Astrocyte of the hippocampus (primary cell): ENCODE data around the gene NR2E3.

Experiments used
- DNase-seq: peaks from one replicate; pipeline ENCODE4 v3.0.0; 2011; ENCODE audit warnings: low read depth, low spot score

Gene NR2E3

DNA sequence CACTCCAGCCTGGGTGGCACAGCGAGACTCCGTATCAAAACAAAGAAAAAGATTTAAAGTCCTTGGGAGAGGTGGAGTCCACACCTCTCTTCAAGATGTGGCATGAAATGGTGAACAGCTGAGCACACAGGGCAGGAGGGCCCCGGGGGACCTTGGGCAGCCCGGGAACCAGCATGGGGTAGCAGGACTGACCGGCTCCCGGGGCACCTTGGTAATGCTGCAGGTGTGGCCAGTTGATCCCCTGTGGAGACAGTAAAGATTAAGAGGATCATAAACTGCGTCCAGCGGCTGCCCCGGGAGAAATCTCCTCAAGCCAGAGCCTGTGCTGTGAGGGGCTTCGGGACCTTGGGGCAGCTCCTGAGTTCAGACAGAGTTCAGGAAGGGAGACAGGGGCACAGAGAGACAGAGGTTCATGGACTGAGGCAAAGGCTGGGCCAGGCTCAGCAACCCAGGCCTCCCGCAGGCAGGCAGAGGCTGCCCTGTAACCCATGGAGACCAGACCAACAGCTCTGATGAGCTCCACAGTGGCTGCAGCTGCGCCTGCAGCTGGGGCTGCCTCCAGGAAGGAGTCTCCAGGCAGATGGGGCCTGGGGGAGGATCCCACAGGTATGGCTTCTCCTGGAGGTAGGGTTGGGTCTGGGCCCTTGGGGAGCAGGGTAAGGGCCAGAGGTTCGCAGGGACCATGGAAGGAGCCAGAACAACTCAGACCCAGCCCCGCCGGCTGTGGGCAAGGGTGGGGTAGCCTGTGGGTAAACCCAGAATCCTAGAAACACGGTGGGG lies at the start of gene NR2E3:
Gene NR2E3, plus strand, starts transcription at position 299 of the 780 bp plus-strand sequence. Its CDS starts 190 bp downstream, at position 489.
- no peak for DNase-seq

- no peak for DNase-seq
These were observed 49.5 kb upstream of the NR2E3 start for GRCh38 chr15:71760852-71761251.

DNA sequence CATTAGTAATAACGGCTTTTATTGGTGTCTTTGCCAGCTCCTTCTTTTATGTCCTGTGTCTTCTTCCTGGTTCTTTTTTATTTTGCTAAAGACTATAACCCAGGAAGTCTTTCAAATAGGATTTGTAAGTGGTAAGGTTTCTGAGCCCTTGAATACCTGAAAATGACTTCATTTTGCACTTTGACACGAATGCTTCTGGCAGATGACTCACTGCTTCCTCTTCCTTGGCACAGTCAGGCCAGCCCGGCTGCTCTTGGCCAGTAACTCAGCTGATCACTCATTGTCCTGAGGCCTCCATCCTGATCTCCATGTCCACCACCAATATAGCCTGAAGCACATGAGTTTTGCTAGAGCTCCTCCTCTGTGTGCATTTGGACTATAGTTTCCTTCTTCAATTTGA lies 48.7 kb upstream of the NR2E3 start:
- peak; percentile 53 for DNase-seq

DNA sequence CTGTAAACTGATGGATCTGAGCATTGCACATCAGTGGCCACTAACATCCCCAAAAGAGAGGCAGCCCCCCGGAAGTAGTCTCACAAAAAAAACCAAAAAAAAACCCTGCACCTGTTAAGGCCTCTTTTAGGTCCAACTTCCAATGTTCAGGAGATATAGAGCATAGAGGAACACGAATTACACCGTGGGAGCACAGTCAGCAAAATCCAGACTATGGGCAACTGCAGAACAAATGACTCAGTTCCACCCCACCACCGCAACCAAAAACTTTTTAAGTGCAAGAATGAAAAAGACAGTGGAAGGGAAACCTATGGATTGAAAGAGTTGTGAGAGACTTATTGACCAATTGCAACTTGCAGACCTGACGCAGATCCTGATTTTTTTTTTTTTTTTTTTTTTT lies 42.2 kb upstream of the NR2E3 start:
- DNase-seq, result no peak

GRCh38 chr15:71773206-71773859 lies 37.0 kb upstream of the NR2E3 start:
- no peak for DNase-seq

- no peak for DNase-seq
These were observed 34.5 kb upstream of the NR2E3 start for GRCh38 chr15:71775856-71776255.

DNA sequence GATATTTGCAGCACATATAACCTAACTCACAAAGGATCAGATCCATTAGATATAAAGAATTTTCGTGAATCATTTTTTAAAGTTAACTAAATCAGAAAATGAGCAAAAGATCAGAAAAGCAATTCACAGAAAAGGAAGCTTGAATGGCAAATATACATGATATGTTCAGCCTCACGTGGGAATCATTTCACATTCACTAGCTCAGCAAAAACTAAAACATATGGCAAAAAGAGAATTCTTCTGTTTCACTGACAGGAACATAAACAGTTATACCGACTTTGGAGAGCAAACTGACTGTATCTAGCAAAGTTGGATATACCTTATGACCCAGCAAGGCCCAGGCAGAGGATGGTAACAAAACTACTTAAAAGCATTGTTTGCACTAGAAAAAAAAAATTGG lies 34.0 kb upstream of the NR2E3 start:
- DNase-seq, result no peak

GRCh38 chr15:71777216-71777943 lies 33.0 kb upstream of the NR2E3 start:
- no peak for DNase-seq

- DNase-seq, result no peak
These were observed 31.1 kb upstream of the NR2E3 start for GRCh38 chr15:71779073-71779797.

DNA sequence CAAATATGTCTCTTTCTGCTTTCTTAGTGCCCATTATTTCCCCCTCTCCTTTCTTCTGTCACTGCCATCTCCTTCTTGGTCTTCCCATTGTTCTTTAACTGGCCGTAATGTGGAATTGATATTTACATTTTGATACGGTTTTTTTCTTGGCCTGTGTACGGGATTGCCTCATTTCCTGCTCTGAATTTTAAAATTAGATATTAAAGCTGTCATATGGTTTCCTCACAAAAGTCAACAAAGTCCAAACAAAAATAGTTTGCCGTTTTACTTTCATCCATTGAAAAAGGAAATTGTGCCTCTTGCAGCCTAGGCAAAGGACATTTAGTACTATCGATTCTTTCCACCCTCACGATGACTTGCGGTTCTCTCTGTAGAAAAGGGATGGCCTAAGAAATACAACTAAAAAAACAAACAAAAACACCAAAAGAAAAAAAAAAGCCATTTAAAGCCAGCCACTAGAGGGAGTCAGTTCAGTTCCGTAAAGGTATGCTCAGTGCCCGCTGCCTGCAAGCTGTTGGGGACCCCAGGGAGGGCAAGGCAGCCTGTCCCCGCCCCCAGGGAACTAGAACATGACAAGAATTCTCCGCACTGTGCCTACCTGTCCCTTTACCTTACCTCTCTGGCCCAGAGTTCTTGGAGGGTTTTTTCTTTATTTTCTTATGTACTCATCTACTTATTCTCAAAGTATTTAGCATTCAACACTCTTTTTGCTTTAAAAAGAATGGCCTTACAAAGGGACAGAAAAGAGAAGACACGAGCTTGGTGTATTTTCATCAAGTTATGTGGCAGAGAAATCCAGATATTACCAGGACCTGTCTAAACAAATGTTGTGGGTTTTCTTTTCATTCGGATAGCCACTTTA lies 30.0 kb upstream of the NR2E3 start:
- DNase-seq, result peak; percentile 71

GRCh38 chr15:71781179-71781964 lies 29.0 kb upstream of the NR2E3 start:
- peak; percentile 58 for DNase-seq

- DNase-seq, result no peak
These were observed 28.4 kb upstream of the NR2E3 start for GRCh38 chr15:71781965-71782265.

DNA sequence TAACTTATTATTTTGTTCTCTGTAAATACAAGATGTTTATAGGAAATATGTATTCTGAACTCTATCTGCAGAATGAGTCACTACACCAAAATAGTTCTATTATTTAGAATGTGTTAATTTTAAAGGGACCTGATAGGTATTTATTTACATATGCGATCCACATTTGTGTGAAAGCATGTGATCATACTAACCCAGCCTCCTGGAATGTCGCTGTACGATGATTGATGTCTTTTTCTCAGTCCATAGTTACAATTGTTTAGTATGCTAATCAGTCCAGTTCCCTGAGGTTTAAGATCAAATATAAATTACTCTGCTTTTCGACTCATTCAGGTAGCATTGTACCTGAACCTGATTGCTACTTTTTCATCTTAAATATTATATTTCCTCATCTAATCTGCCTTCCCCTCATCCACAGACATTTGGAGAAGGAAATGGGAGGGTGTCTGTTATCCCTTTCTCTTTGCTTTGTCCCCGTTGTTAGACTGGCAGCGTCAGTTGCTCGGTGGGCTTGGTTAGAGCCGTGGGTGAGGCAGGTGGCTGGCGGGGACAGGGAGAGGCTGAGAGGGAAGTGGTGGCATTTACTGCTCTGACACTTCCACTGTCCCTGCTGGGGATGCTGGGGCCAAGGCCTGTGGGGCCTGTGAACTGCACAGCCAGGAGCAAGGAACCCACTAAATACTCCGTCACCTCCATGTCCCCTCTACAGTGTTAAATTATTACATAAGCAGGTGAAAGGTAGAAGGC lies 27.8 kb upstream of the NR2E3 start:
- no peak for DNase-seq

- no peak for DNase-seq
These were observed 25.6 kb upstream of the NR2E3 start for GRCh38 chr15:71784719-71785118.

- no peak for DNase-seq
These were observed 24.4 kb upstream of the NR2E3 start for GRCh38 chr15:71785996-71786395.

DNA sequence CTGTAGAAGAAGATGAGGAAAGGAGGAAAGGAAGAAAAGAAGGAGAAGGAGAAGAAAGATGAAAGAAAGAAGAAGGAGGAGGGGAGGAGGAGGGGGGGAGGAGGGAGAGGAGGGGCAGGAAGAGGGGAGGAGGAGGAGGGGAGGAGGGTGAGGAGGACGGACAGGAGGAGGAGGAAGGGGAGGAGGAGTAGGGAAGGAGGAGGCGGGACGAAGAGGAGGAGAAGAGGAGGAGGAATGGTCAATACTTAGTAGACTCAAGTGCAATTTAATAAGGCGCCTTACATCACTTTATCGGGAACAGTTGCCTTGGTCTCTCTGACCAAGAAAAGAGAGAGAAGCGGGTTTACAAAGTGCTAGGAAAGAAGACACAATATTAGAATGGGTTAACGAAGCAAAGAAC lies 23.7 kb upstream of the NR2E3 start:
- no peak for DNase-seq

- DNase-seq, result no peak
These were observed 21.4 kb upstream of the NR2E3 start for GRCh38 chr15:71788646-71789579.

- no peak for DNase-seq
These were observed 20.7 kb upstream of the NR2E3 start for GRCh38 chr15:71789616-71790015.

DNA sequence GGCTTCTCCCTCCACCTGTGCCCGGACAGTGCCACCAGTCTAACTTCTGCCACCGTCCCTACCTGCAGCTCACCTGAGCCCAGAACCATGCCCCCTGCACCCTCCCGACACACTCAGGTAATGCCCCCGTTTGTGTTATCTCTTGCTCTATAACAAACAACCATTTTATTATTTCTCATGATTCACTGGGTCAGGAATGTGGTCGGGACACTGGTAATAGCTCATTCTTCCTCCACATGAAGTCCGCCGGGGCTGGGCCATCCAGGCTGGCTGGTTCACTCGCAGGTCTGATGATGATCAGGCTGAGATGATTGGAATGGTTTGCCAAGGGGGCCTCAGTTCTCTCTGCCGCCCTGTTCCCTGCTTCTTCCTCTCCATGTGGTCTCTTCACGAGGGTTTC lies 20.3 kb upstream of the NR2E3 start:
- DNase-seq, result peak; percentile 76
